PC-9 (cell line): ENCODE data around the gene BACH2. TPM values are rescaled to one million over a fixed set of nuclear protein-coding genes. Genes with fewer than 3 reads are reported as not detected.

Source experiments
- BruUV-seq: library from RNA; stranded (reverse); fragments of 400-500 nt; replicated peaks from 2 replicates; lab custom pipeline; 2021; lab: Mats Ljungman, UMichigan
- CTCF ChIA-PET: fragments of 300-600 bp; sonication (Branson Sonifier 250); formaldehyde crosslinking; loops from one replicate; lab custom pipeline; 2022; ENCODE audit warnings: antibody characterized with exemption; lab: Charles Lee
- POLR2A ChIA-PET: fragments of 300-600 bp; sonication (Branson Sonifier 250); formaldehyde crosslinking; loops from one replicate; lab custom pipeline; 2022; ENCODE audit warnings: antibody characterized with exemption; ENCODE audit not compliant: unreplicated experiment; lab: Charles Lee
- DNase-seq, 2 experiments: peaks; one replicate each; pipeline versions ENCODE4 v3.0.0 to v3.0.0-alpha.2; 2015 to 2022; ENCODE audit warnings: mixed read lengths in 1 of 2
- H2AFZ ChIP-seq: fragments of 200-600 bp; sonication (generic); 2 replicates; pipeline ENCODE4 v1.8.1; 2017; ENCODE audit warnings: antibody characterized with exemption
- H3F3A ChIP-seq: fragments of 200-600 bp; sonication (generic); 2 replicates; pipeline ENCODE4 v1.8.1; 2017; ENCODE audit warnings: antibody characterized with exemption, mild to moderate bottlenecking, low read depth; ENCODE audit not compliant: insufficient read depth
- H3K27ac ChIP-seq: fragments of 200-600 bp; sonication (generic); 2 replicates; pipeline ENCODE4 v1.6.1; 2016; ENCODE audit warnings: mixed run types
- H3K27me3 ChIP-seq: fragments of 200-600 bp; sonication (generic); 2 replicates; pipeline ENCODE4 v1.6.1; 2016; ENCODE audit warnings: low read depth, mixed run types; ENCODE audit not compliant: insufficient read depth
- H3K36me3 ChIP-seq: fragments of 200-600 bp; sonication (generic); 2 replicates; pipeline ENCODE4 v1.6.1; 2016; ENCODE audit warnings: low read depth, mixed run types
- H3K4me1 ChIP-seq: fragments of 200-600 bp; sonication (generic); replicated peaks from 2 replicates; pipeline ENCODE4 v1.6.1; 2016; ENCODE audit warnings: mixed run types; ENCODE audit not compliant: insufficient read depth
- H3K4me2 ChIP-seq: fragments of 200-600 bp; sonication (generic); 2 replicates; pipeline ENCODE4 v1.6.1; 2017; ENCODE audit warnings: mixed run types
- H3K4me3 ChIP-seq: fragments of 200-600 bp; sonication (generic); 2 replicates; pipeline ENCODE4 v1.6.1; 2016; ENCODE audit warnings: mixed run types
- H3K79me2 ChIP-seq: fragments of 200-600 bp; sonication (generic); 2 replicates; pipeline ENCODE4 v1.6.1; 2017; ENCODE audit warnings: low read depth, mixed run types
- H3K9me2 ChIP-seq: fragments of 200-600 bp; sonication (generic); 2 replicates; pipeline ENCODE4 v1.8.1; 2017; ENCODE audit warnings: mild to moderate bottlenecking; ENCODE audit not compliant: insufficient read depth
- H3K9me3 ChIP-seq: fragments of 200-600 bp; sonication (generic); 2 replicates; pipeline ENCODE4 v1.8.1; 2016; ENCODE audit warnings: low read depth; ENCODE audit not compliant: insufficient read depth
- H4K20me1 ChIP-seq: fragments of 200-600 bp; sonication (generic); 2 replicates; pipeline ENCODE4 v1.8.1; 2017; ENCODE audit not compliant: insufficient read depth
- EZH2 ChIP-seq: fragments of 200-600 bp; sonication (generic); IDR thresholded peaks from 2 replicates; pipeline ENCODE4 v1.8.0; 2017; ENCODE audit warnings: antibody characterized with exemption, low read depth
- intact Hi-C: fragments of 100-400 bp; cut with micrococcal nuclease; formaldehyde crosslinking; loops from one replicate; pipeline ENCODE4 v1.10.0; 2022; ENCODE audit not compliant: unreplicated experiment
- total RNA-seq: library from RNA; stranded (reverse); gene quantifications from 2 replicates; pipeline ENCODE4 v1.2.3, GENCODE V29; 2021
- TF ChIP-seq, protein P1 (sequence below): fragments of 200-600 bp; sonication (generic); conservative IDR thresholded peaks from 2 replicates; pipeline ENCODE4 v1.6.1; 2017; ENCODE audit warnings: mixed run types, antibody characterized with exemption, mild to moderate bottlenecking, moderate library complexity

The BACH2 gene
- total RNA-seq, 1 experiment from 2014 or later = 2.3 TPM

DNA sequence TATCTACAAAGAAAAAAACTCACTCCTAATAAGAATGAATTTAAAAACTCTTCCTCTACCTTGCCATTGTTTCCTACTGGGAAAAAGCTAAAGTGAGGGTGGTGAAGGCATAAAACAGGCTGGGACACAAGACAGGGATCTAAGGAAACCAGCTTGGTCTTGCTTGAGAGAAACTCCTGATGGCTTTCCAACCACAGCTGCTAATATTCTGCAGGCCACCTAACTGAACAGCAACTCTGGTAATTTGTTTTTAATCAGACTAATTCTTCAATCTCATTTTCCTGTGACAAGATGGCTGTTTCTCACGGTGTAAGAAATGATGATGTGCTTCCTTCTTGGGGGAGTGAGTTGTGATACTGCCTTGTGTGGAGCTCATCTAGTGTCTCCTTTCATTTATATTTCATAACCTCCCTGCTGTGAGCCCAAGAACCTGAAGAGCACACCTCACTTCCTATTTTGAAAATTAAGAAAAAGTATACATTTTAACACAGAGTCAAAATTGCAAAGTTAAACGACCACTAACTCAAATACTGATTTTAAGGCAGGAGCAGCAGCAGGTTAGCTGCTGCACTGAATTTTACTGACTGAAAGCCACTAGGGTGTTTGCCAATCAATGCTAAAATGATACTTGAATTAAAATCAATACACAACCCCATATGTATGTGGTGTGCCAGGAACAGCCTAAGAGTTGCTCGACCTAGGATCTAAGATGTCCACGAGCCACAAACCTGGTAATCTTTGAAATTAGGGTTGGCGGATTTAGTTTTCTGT, 58.0 kb downstream of the BACH2 start:
- no peak for DNase-seq
- TF ChIP-seq EZH2 = no peak
- TF ChIP-seq, protein P1, sequence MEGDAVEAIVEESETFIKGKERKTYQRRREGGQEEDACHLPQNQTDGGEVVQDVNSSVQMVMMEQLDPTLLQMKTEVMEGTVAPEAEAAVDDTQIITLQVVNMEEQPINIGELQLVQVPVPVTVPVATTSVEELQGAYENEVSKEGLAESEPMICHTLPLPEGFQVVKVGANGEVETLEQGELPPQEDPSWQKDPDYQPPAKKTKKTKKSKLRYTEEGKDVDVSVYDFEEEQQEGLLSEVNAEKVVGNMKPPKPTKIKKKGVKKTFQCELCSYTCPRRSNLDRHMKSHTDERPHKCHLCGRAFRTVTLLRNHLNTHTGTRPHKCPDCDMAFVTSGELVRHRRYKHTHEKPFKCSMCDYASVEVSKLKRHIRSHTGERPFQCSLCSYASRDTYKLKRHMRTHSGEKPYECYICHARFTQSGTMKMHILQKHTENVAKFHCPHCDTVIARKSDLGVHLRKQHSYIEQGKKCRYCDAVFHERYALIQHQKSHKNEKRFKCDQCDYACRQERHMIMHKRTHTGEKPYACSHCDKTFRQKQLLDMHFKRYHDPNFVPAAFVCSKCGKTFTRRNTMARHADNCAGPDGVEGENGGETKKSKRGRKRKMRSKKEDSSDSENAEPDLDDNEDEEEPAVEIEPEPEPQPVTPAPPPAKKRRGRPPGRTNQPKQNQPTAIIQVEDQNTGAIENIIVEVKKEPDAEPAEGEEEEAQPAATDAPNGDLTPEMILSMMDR = no peak
- Histone ChIP-seq H3K27me3 (no peaks in the 10 kb centered on the region), H3F3A (no peaks in the 10 kb centered on the region), H4K20me1 (no peaks in the 10 kb centered on the region), H3K4me2 (no peak overlapping the region), H3K79me2 (no peaks in the 10 kb centered on the region), H3K4me1 (no peaks in the 10 kb centered on the region), H2AFZ (no peak overlapping the region), H3K9me2 (no peaks in the 10 kb centered on the region), H3K4me3 (no peak overlapping the region), H3K27ac (no peak overlapping the region), H3K36me3 (no peaks in the 10 kb centered on the region), H3K9me3 (no peaks in the 10 kb centered on the region)
- BruUV-seq = no TSS peak
- POLR2A ChIA-PET = no interaction called here
- intact Hi-C loops = no loop called here
- CTCF ChIA-PET = interaction anchor here (0.6 kb wide), 1 partner anchor 130 kb away, joined by 4 read pairs; no protein-coding TSS in a partner anchor

- H3K4me3 ChIP-seq = no peak overlapping the region
- H3K9me3 ChIP-seq = no peaks in the 10 kb centered on the region
- no peaks in the 10 kb centered on the region for H4K20me1 ChIP-seq
- BruUV-seq = no TSS peak
- no peak for DNase-seq
- TF ChIP-seq, protein P1 = no peak
- TF ChIP-seq EZH2 = no peak
- intact Hi-C loops = no loop called here
- H2AFZ ChIP-seq = no peak overlapping the region
- H3K27me3 ChIP-seq = no peaks in the 10 kb centered on the region
- H3K79me2 ChIP-seq = no peaks in the 10 kb centered on the region
- H3F3A ChIP-seq = no peaks in the 10 kb centered on the region
- H3K4me1 ChIP-seq = no peaks in the 10 kb centered on the region
- H3K36me3 ChIP-seq = no peaks in the 10 kb centered on the region
- CTCF ChIA-PET = no interaction called here
- H3K4me2 ChIP-seq = no peak overlapping the region
- no peaks in the 10 kb centered on the region for H3K9me2 ChIP-seq
- POLR2A ChIA-PET = no interaction called here
- H3K27ac ChIP-seq = no peak overlapping the region
Observed at GRCh38 chr6:90237350-90237990, 59.2 kb downstream of the BACH2 start.

- no peak overlapping the region for H3K27ac ChIP-seq
- BruUV-seq = no TSS peak
- no peaks in the 10 kb centered on the region for H3K9me3 ChIP-seq
- no peak for DNase-seq
- H2AFZ ChIP-seq = no peak overlapping the region
- no peaks in the 10 kb centered on the region for H3K36me3 ChIP-seq
- POLR2A ChIA-PET = no interaction called here
- TF ChIP-seq, protein P1 = no peak
- no peak for TF ChIP-seq EZH2
- no peaks in the 10 kb centered on the region for H3K79me2 ChIP-seq
- H3K4me1 ChIP-seq = no peaks in the 10 kb centered on the region
- intact Hi-C loops = no loop called here
- no peaks in the 10 kb centered on the region for H4K20me1 ChIP-seq
- H3K4me3 ChIP-seq = no peak overlapping the region
- no peaks in the 10 kb centered on the region for H3K9me2 ChIP-seq
- no peak overlapping the region for H3K4me2 ChIP-seq
- H3F3A ChIP-seq = no peaks in the 10 kb centered on the region
- CTCF ChIA-PET = no interaction called here
- no peaks in the 10 kb centered on the region for H3K27me3 ChIP-seq
Observed at GRCh38 chr6:90233994-90234393, 62.6 kb downstream of the BACH2 start.
